HepG2 (cell line): Measurements from ENCODE around the gene PGP. TPM values are rescaled to one million over a fixed set of nuclear protein-coding genes. Genes with fewer than 3 reads are reported as not detected.

Experiments
- ATAC-seq: fragments of 200-7000 bp; cut with Tn5 transposase; 3 replicates; pipeline ENCODE4 v1.9.1; 2020; ENCODE audit warnings: mild to moderate bottlenecking, moderate library complexity
- BruUV-seq: library from RNA; stranded (reverse); fragments of 400-500 nt; replicated peaks from 2 replicates; lab custom pipeline; 2021; lab: Mats Ljungman, UMichigan
- CTCF ChIA-PET: fragments of 300-600 bp; formaldehyde crosslinking; extraction: SDS; loops from one replicate; lab custom pipeline; 2021; ENCODE audit warnings: low total read pairs, inconsistent platforms, low intra/inter-chr PET ratio; lab: Yijun Ruan, JAX
- POLR2A ChIA-PET: fragments of 350-600 bp; sonication (Branson Sonifier 250); formaldehyde crosslinking; loops from one replicate; lab custom pipeline; 2020; ENCODE audit warnings: antibody characterized with exemption, inconsistent platforms; lab: Yijun Ruan, JAX
- DNase-seq: peaks from one replicate; pipeline ENCODE4 v3.0.0-alpha.2; 2015; ENCODE audit warnings: low spot score
- FAIRE-seq: peaks from 3 replicates; lab custom pipeline; 2011; peaks lifted over from hg19 to GRCh38; lab: Jason Lieb, UNC
- H2AFZ ChIP-seq: one replicate; pipeline ENCODE4 v1.6.1; 2011; ENCODE audit warnings: low read length, inconsistent platforms
- H3K27ac ChIP-seq: fragments of 300-600 bp; 3 replicates; pipeline ENCODE4 v1.8.0; 2011; ENCODE audit warnings: mixed run types, mild to moderate bottlenecking, mixed read lengths, low read length, inconsistent platforms; ENCODE audit not compliant: insufficient read depth; ENCODE audit errors: extremely low read length
- H3K27me3 ChIP-seq, 2 experiments: fragments of 200-600 bp in 1 of 2; 2 replicates in 1 of 2; 3 replicates in 1 of 2; pipeline versions ENCODE4 v1.6.0 to v1.8.0; 2011; ENCODE audit warnings: low read length in 2 of 2, mild to moderate bottlenecking in 2 of 2, moderate library complexity in 2 of 2, inconsistent platforms in 1 of 2; ENCODE audit not compliant: insufficient read depth in 2 of 2, control insufficient read depth in 1 of 2
- H3K36me3 ChIP-seq, 2 experiments: fragments of 200-600 bp in 1 of 2; replicated peaks in 1 of 2; 2 replicates in 1 of 2; 3 replicates in 1 of 2; pipeline versions ENCODE4 v1.5.1 to v1.8.0; 2011; ENCODE audit warnings: low read length in 2 of 2, inconsistent platforms in 1 of 2; ENCODE audit not compliant: insufficient read depth in 2 of 2, control insufficient read depth in 1 of 2
- H3K4me1 ChIP-seq: 2 replicates; pipeline ENCODE4 v1.5.1; 2012; ENCODE audit warnings: low read length, inconsistent platforms; ENCODE audit not compliant: insufficient read depth
- H3K4me2 ChIP-seq: 2 replicates; pipeline ENCODE4 v1.6.0; 2011; ENCODE audit warnings: low read depth, low read length, inconsistent platforms
- H3K4me3 ChIP-seq, 3 experiments: fragments of 200-600 bp in 1 of 3; sonication (generic), shearing (Covaris generic) in 1 of 3; replicated peaks in 1 of 3; 2 replicates each; pipeline ENCODE4 v1.5.1; 2011 to 2016; ENCODE audit warnings: low read length in 3 of 3, inconsistent platforms in 2 of 3, low read depth in 2 of 3, mild to moderate bottlenecking in 2 of 3, control low read depth in 1 of 3, mixed read lengths in 1 of 3; ENCODE audit not compliant: insufficient read depth in 1 of 3
- H3K79me2 ChIP-seq: one replicate; pipeline ENCODE4 v1.6.1; 2011; ENCODE audit warnings: low read length, inconsistent platforms; ENCODE audit not compliant: insufficient read depth
- H3K9ac ChIP-seq: 2 replicates; pipeline ENCODE4 v1.6.0; 2011; ENCODE audit warnings: mild to moderate bottlenecking, low read depth, low read length, inconsistent platforms; ENCODE audit not compliant: insufficient read depth
- H3K9me3 ChIP-seq: 2 replicates; pipeline ENCODE4 v1.5.1; 2012; ENCODE audit warnings: mild to moderate bottlenecking, low read length
- H4K20me1 ChIP-seq: 2 replicates; pipeline ENCODE4 v1.6.0; 2011; ENCODE audit warnings: inconsistent platforms, mild to moderate bottlenecking, low read length, moderate library complexity; ENCODE audit not compliant: insufficient read depth
- EP300 ChIP-seq, 3 experiments: sonication (generic) in 1 of 3; formaldehyde crosslinking in 1 of 3; IDR thresholded peaks; 2 replicates each; pipeline versions ENCODE4 v1.5.1 to v1.6.1; 2011 to 2020; ENCODE audit warnings: low read depth in 2 of 3, low read length in 2 of 3, borderline replicate concordance in 1 of 3, improper control_type of control experiment in 1 of 3, mild to moderate bottlenecking in 1 of 3, missing genetic modification reagents in 1 of 3, moderate library complexity in 1 of 3
- FOXO4 ChIP-seq: sonication (generic); formaldehyde crosslinking; conservative IDR thresholded peaks from 2 replicates; pipeline ENCODE4 v1.8.1; 2023; ENCODE audit warnings: missing genetic modification reagents
- JUND ChIP-seq: sonication (generic); formaldehyde crosslinking; IDR thresholded peaks from 2 replicates; pipeline ENCODE4 v1.8.0; 2022; ENCODE audit warnings: mild to moderate bottlenecking, missing genetic modification reagents
- KDM2A ChIP-seq: sonication (generic); formaldehyde crosslinking; IDR thresholded peaks from 2 replicates; pipeline ENCODE4 v1.4.0; 2020; ENCODE audit warnings: low read depth, missing genetic modification reagents, borderline replicate concordance
- MAFK ChIP-seq, 2 experiments: IDR thresholded peaks in 1 of 2; conservative IDR thresholded peaks in 1 of 2; 2 replicates each; pipeline ENCODE4 v1.6.1; 2011; ENCODE audit warnings: improper control_type of control experiment in 2 of 2, low read length in 2 of 2
- NFE2 ChIP-seq: sonication (generic); formaldehyde crosslinking; IDR thresholded peaks from 2 replicates; pipeline ENCODE4 v1.4.0; 2020; ENCODE audit warnings: missing genetic modification reagents
- PAF1 ChIP-seq: IDR thresholded peaks from 2 replicates; pipeline ENCODE4 v1.6.1; 2016; ENCODE audit warnings: missing genetic modification reagents, missing compliant biosample characterization
- RXRA ChIP-seq: sonication (generic); formaldehyde crosslinking; IDR thresholded peaks from 2 replicates; pipeline ENCODE4 v1.5.1; 2020; ENCODE audit warnings: missing genetic modification reagents
- SETDB1 ChIP-seq: sonication (generic); formaldehyde crosslinking; IDR thresholded peaks from 2 replicates; pipeline ENCODE4 v1.5.1; 2020; ENCODE audit warnings: missing genetic modification reagents, mild to moderate bottlenecking, borderline replicate concordance
- SKIL ChIP-seq: sonication (generic); formaldehyde crosslinking; IDR thresholded peaks from 2 replicates; pipeline ENCODE4 v1.8.0; 2022; ENCODE audit warnings: missing genetic modification reagents, mild to moderate bottlenecking, moderate library complexity, borderline replicate concordance
- SRSF1 ChIP-seq: fragments of 200-400 bp; formaldehyde crosslinking; optimal IDR thresholded peaks from 2 replicates; pipeline ENCODE3; 2017; ENCODE audit warnings: mild to moderate bottlenecking, low read depth, low read length, moderate library complexity
- SSRP1 ChIP-seq: IDR thresholded peaks from 2 replicates; pipeline ENCODE4 v1.6.1; 2016; ENCODE audit warnings: control low read depth
- TCF7 ChIP-seq: sonication (generic); IDR thresholded peaks from 2 replicates; pipeline ENCODE4 v1.6.1; 2016; ENCODE audit warnings: antibody characterized with exemption, low read depth
- ZNF558 ChIP-seq: sonication (generic); formaldehyde crosslinking; IDR thresholded peaks from 2 replicates; pipeline ENCODE4 v1.9.0; 2022; ENCODE audit warnings: mild to moderate bottlenecking, missing genetic modification reagents, borderline replicate concordance
- ZNF672 ChIP-seq: sonication (generic); formaldehyde crosslinking; IDR thresholded peaks from 2 replicates; pipeline ENCODE4 v1.8.1; 2022; ENCODE audit warnings: missing genetic modification reagents
- WGBS: methylation state at CpG from one replicate; pipeline ENCODE4 v1.1.6; 2017; ENCODE audit warnings: low lambda C conversion rate; 5-methylcytosine and 5-hydroxymethylcytosine counted together
- in situ Hi-C: cut with HindIII; loops from 2 replicates; pipeline ENCODE4 v1.10.0; 2017; ENCODE audit warnings: low pct_unique_long_range_greater_than_20kb; ENCODE audit not compliant: extremely low pct_ligation_motif_present
- intact Hi-C: fragments of 100-400 bp; cut with micrococcal nuclease; formaldehyde crosslinking; loops from one replicate; pipeline ENCODE4 v1.10.0; 2022; ENCODE audit not compliant: unreplicated experiment
- polyA plus RNA-seq, 8 experiments: library from polyadenylated mRNA; depleted of rRNA in 3 of 8; stranded (reverse) in 7 of 8; unstranded in 1 of 8; fragments of >200 nt; fragmentation: Illumina TruSeq in 4 of 8; extraction: Trizol in 4 of 8; gene quantifications; 2 replicates each; pipeline versions ENCODE4 v1.2.1 to v1.2.3, GENCODE V29; 2011 to 2016; ENCODE audit warnings: low read depth in 4 of 8, missing spikeins in 1 of 8, mixed read lengths in 1 of 8; ENCODE audit not compliant: insufficient read depth in 1 of 8
- total RNA-seq, 5 experiments: library from RNA; depleted of rRNA; stranded (reverse); fragments of >200 nt; fragmentation: Illumina TruSeq; extraction: Trizol; gene quantifications; 2 replicates each; pipeline ENCODE4 v1.2.3, GENCODE V29; 2016; ENCODE audit warnings: low read depth in 1 of 5

Gene PGP
- total and polyA plus RNA-seq, 2 of the 13 experiments (the other 11 are each of a cell fraction or from before 2014, with no cell fraction given): 7.3 to 18.3 TPM

DNA sequence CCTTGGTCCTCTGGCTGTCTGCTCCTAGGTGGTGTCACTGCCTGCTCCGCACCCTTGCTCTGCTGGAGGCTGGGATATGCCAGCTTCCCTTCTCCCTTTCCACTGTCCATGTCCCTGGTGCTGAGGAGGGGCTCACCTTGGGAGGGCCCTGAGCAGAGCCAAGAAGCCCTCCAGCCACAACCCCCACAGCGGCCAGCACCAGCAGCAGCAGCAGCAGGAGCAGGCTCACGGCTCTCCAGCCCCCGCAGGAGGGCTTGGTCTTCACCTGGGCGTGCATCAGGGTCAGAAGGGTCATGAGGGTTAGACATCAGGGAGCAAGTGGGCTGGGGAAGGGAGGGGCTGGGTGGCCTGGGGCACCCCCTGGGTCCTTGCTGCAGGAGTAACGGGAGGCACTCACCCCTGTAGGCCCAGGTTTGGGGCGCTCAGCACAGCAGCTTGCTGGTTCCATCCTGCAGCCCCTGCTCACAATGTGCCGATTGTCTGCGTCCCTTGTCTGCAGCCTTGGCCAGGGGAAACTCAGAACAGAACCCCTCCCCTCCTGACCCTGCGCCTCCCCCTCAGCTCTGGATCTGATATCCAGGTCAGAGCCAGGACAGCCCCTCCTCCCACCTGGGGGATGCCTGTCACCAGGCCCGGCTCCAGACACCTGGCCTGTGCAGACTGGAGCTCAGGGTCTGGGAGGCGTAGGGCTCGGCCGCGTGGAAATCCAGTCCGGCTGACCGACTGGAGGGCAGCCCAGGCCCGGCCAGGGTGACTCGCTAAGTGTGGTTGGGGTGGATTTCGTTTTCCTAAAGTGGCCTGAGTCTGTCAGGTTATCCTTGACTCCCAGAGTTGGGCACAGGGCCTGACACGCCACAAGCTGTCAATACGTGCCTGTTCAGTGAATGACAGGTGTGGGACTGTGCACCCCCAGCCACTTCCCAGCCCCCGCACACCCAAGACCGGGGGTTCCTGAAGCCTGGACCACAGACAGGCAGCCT, 4.0 kb downstream of the PGP start, which contains the start of gene BRICD5:
TSS of gene BRICD5 (minus strand) at position 478 of the 980 bp plus-strand sequence. CDS start at position 448, 30 bp downstream.
- peak within 1 kb of the TSS; percentile 63 for H3K4me2 ChIP-seq
- no peaks in the 10 kb centered on the region for H3K9me3 ChIP-seq
- POLR2A ChIA-PET: interaction anchor here (1.3 to 1.4 kb wide), 3 partner anchors 16 to 56 kb away, joined by 3 to 6 read pairs (median 5); partner anchors contain the start of genes ECI1 and TRAF7
- H3K4me1 ChIP-seq: peaks cover 52% of the 10 kb centered on the region
- ATAC-seq (peak; percentile 32), DNase-seq (peak; percentile 76), FAIRE-seq (peak; percentile 63)
- no peak within 1 kb of the TSS for H2AFZ ChIP-seq
- H3K4me3 ChIP-seq: peak within 1 kb of the TSS in 1 of 3 experiments; percentile 30; a peak in 1 of 6 replicates
- H3K27me3 ChIP-seq: no peaks in the 10 kb centered on the region; a peak in 1 of 5 replicates
- H4K20me1 ChIP-seq: 0 out of 2 replicates have a peak, but pooled peaks cover 3% of the 10 kb centered on the region
- WGBS: 75% methylated on average over 3 of the region's 24 CpGs
- CTCF ChIA-PET: no interaction called here
- in situ Hi-C loops: no loop called here
- peak within 1 kb of the TSS; percentile 8; the same call in 1 of the 2 replicates for H3K9ac ChIP-seq
- peaks cover 28% of the 10 kb centered on the region for H3K79me2 ChIP-seq
- BruUV-seq: no TSS peak
- H3K36me3 ChIP-seq: peaks cover 4 to 20% of the 10 kb centered on the region in 2 experiments; a peak in 4 of 5 replicates
- intact Hi-C loops: no loop called here
- H3K27ac ChIP-seq: peak within 1 kb of the TSS; percentile 59
- TF ChIP-seq RXRA (CRISPR knock-in tag): peak; percentile 83
- TF ChIP-seq SSRP1 (CRISPR knock-in tag): no peak
- TF ChIP-seq SRSF1: peak; percentile 27
- no peak for TF ChIP-seq TCF7
- TF ChIP-seq KDM2A: peak; percentile 84
- TF ChIP-seq SKIL (CRISPR knock-in tag): peak; percentile 60; the same call in 1 of the 2 replicates
- no peak for TF ChIP-seq NFE2 (CRISPR knock-in tag)
- 0 out of 2 replicates have a peak, but pooled peaks have one; percentile 59 for TF ChIP-seq ZNF672
- no peak for TF ChIP-seq EP300 (IDR thresholded peaks at IDR 0.05; ENCODE audit: low read depth in 2 of 2, low read length in 2 of 2)
- TF ChIP-seq EP300 (CRISPR knock-in tag; IDR thresholded peaks at IDR 0.05; ENCODE audit: borderline replicate concordance): no peak
- TF ChIP-seq FOXO4 (CRISPR knock-in tag): no peak
- TF ChIP-seq JUND: no peak
- TF ChIP-seq ZNF558 (CRISPR knock-in tag): no peak
- TF ChIP-seq PAF1: no peak
- TF ChIP-seq MAFK (conservative IDR thresholded peaks at IDR 0.05 in 1 of 2, IDR thresholded peaks at IDR 0.05 in 1 of 2; ENCODE audit: low read length in 2 of 2): no peak
- no peak for TF ChIP-seq SETDB1 (CRISPR knock-in tag)
